ENCODE measurements around the gene CYP27A1.

Gene CYP27A1

DNA sequence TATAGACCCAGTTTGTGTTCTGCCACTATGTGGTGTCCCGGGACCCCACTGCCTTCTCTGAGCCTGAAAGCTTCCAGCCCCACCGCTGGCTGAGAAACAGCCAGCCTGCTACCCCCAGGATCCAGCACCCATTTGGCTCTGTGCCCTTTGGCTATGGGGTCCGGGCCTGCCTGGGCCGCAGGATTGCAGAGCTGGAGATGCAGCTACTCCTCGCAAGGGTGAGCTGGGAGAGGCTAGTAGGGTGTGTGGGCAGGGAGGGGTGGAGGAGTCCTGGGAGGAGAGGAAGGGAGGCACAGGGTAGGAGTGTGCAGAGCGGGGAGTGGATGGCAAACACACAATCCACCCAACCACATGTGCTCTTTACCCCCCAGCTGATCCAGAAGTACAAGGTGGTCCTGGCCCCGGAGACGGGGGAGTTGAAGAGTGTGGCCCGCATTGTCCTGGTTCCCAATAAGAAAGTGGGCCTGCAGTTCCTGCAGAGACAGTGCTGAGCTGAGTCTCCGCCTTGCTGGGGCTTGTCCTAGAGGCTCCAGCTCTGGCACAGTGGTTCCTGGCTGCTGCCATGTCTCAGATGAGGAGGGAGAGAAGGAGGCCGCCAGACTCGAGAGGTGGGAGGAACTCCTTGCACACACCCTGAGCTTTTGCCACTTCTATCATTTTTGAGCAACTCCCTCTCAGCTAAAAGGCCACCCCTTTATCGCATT, 32.7 kb downstream of the CYP27A1 start:
- no peak for ATAC-seq
- no peak for TF ChIP-seq ZC3H10 (CRISPR knock-in tag; IDR thresholded peaks at IDR 0.05)
- no peak for TF ChIP-seq ZNF565 (CRISPR knock-in tag; conservative IDR thresholded peaks at IDR 0.05; ENCODE audit: low read depth)
- TF ChIP-seq ZFP30 (CRISPR knock-in tag; IDR thresholded peaks at IDR 0.05): no peak
- no peak for TF ChIP-seq PPARA (CRISPR knock-in tag; IDR thresholded peaks at IDR 0.05; ENCODE audit: borderline replicate concordance)
- no peak for TF ChIP-seq SNAI2 (CRISPR knock-in tag; IDR thresholded peaks at IDR 0.05)
- no peak for TF ChIP-seq GLIS3 (CRISPR knock-in tag; IDR thresholded peaks at IDR 0.05)
- no peak for TF ChIP-seq ESRRG (CRISPR knock-in tag; IDR thresholded peaks at IDR 0.05)
- TF ChIP-seq RARB (CRISPR knock-in tag; IDR thresholded peaks at IDR 0.05): no peak
- TF ChIP-seq, protein P1, sequence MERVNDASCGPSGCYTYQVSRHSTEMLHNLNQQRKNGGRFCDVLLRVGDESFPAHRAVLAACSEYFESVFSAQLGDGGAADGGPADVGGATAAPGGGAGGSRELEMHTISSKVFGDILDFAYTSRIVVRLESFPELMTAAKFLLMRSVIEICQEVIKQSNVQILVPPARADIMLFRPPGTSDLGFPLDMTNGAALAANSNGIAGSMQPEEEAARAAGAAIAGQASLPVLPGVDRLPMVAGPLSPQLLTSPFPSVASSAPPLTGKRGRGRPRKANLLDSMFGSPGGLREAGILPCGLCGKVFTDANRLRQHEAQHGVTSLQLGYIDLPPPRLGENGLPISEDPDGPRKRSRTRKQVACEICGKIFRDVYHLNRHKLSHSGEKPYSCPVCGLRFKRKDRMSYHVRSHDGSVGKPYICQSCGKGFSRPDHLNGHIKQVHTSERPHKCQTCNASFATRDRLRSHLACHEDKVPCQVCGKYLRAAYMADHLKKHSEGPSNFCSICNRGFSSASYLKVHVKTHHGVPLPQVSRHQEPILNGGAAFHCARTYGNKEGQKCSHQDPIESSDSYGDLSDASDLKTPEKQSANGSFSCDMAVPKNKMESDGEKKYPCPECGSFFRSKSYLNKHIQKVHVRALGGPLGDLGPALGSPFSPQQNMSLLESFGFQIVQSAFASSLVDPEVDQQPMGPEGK (CRISPR knock-in tag; IDR thresholded peaks at IDR 0.05; ENCODE audit: borderline replicate concordance): no peak
- TF ChIP-seq, protein P2, sequence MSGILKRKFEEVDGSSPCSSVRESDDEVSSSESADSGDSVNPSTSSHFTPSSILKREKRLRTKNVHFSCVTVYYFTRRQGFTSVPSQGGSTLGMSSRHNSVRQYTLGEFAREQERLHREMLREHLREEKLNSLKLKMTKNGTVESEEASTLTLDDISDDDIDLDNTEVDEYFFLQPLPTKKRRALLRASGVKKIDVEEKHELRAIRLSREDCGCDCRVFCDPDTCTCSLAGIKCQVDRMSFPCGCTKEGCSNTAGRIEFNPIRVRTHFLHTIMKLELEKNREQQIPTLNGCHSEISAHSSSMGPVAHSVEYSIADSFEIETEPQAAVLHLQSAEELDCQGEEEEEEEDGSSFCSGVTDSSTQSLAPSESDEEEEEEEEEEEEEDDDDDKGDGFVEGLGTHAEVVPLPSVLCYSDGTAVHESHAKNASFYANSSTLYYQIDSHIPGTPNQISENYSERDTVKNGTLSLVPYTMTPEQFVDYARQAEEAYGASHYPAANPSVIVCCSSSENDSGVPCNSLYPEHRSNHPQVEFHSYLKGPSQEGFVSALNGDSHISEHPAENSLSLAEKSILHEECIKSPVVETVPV (CRISPR knock-in tag; IDR thresholded peaks at IDR 0.05): no peak

DNA sequence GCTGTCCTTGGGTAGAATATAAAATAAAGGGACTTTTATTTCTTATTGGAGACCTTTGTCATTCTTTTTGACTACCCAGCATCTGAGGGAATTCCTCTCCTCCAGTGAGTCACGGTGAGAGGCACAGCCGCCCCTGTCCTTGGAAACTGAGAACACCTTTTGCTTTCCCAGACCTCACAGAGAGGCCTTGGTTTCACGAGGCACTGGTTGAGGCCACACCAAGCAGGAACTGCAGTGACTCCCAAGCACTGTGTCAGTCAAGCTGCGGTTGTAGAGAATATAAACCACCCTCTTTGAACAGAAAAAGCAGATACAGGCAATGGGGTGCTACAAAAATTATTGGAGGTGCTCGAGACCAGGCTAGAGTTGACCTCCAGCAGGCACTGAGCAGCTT, 33.3 kb downstream of the CYP27A1 start:
- ATAC-seq: no peak
- TF ChIP-seq BACH2 (CRISPR knock-in tag; IDR thresholded peaks at IDR 0.05; ENCODE audit: borderline replicate concordance): no peak
- no peak for TF ChIP-seq ZC3H10 (CRISPR knock-in tag; IDR thresholded peaks at IDR 0.05)
- TF ChIP-seq ZNF70 (CRISPR knock-in tag; IDR thresholded peaks at IDR 0.05): no peak
- TF ChIP-seq ESRRG (CRISPR knock-in tag; IDR thresholded peaks at IDR 0.05): no peak
- TF ChIP-seq, protein P3, sequence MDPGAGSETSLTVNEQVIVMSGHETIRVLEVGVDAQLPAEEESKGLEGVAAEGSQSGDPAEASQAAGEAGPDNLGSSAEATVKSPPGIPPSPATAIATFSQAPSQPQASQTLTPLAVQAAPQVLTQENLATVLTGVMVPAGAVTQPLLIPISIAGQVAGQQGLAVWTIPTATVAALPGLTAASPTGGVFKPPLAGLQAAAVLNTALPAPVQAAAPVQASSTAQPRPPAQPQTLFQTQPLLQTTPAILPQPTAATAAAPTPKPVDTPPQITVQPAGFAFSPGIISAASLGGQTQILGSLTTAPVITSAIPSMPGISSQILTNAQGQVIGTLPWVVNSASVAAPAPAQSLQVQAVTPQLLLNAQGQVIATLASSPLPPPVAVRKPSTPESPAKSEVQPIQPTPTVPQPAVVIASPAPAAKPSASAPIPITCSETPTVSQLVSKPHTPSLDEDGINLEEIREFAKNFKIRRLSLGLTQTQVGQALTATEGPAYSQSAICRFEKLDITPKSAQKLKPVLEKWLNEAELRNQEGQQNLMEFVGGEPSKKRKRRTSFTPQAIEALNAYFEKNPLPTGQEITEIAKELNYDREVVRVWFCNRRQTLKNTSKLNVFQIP (CRISPR knock-in tag; IDR thresholded peaks at IDR 0.05; ENCODE audit: borderline replicate concordance, low read depth): no peak
- no peak for TF ChIP-seq RARB (CRISPR knock-in tag; IDR thresholded peaks at IDR 0.05)
- no peak for TF ChIP-seq CSDC2 (CRISPR knock-in tag; IDR thresholded peaks at IDR 0.05)
- no peak for TF ChIP-seq ARNTL (CRISPR knock-in tag; IDR thresholded peaks at IDR 0.05; ENCODE audit: borderline replicate concordance, low read depth)
- no peak for TF ChIP-seq PPARA (CRISPR knock-in tag; IDR thresholded peaks at IDR 0.05; ENCODE audit: borderline replicate concordance)

DNA sequence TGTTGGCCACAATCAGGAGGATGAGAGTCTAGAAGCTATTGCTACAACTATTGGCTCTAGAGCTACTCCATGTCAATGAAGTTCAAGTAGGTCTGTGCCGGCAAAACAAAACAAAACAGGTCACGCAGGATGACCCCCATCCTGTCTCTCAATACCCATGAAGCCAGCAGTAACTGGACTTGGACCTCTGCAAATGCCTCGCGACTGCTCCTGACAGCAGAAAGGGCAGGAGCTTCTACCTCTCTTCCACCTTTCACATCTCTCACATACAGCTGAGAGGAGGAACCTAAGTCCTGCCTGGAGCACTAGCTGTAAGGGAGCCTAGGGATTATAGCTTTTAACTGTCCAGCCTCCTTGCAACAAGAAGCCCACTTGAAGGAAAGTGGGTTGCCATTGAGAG, 33.7 kb downstream of the CYP27A1 start:
- TF ChIP-seq, protein P4, sequence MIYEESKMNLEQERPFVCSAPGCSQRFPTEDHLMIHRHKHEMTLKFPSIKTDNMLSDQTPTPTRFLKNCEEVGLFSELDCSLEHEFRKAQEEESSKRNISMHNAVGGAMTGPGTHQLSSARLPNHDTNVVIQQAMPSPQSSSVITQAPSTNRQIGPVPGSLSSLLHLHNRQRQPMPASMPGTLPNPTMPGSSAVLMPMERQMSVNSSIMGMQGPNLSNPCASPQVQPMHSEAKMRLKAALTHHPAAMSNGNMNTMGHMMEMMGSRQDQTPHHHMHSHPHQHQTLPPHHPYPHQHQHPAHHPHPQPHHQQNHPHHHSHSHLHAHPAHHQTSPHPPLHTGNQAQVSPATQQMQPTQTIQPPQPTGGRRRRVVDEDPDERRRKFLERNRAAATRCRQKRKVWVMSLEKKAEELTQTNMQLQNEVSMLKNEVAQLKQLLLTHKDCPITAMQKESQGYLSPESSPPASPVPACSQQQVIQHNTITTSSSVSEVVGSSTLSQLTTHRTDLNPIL (CRISPR knock-in tag; IDR thresholded peaks at IDR 0.05; ENCODE audit: low read depth): no peak
- no peak for TF ChIP-seq ZFP3 (CRISPR knock-in tag; IDR thresholded peaks at IDR 0.05)
- TF ChIP-seq OSR1 (CRISPR knock-in tag; IDR thresholded peaks at IDR 0.05): no peak
- no peak for TF ChIP-seq ZNF70 (CRISPR knock-in tag; IDR thresholded peaks at IDR 0.05)
- TF ChIP-seq TOX (CRISPR knock-in tag; IDR thresholded peaks at IDR 0.05; ENCODE audit: borderline replicate concordance): no peak
- no peak for TF ChIP-seq ZFP30 (CRISPR knock-in tag; IDR thresholded peaks at IDR 0.05)
- ATAC-seq: no peak

DNA sequence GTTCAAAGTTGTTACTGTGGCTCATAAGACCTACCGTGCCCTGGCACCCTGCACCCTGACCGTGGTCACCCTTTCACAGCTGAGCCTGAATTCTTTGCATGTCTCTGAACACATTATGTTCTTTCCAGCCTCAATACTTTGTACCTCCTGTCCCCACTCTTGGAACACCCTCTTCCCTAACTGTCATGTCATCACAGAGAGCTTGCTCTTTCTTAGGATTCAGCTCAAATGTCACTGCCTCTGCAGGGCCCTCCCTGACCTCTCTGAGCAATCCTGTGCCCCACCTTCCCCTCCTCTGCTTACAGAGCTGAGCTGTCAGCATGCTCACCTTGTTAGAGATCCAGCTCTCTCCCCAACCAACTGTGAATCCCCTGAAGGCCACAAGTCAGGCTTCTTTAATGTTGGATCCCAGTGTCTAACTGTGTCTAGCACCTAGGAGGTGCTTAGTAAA, 34.6 kb downstream of the CYP27A1 start:
- no peak for ATAC-seq
- no peak for TF ChIP-seq SNAI2 (CRISPR knock-in tag; IDR thresholded peaks at IDR 0.05)
- TF ChIP-seq CSDC2 (CRISPR knock-in tag; IDR thresholded peaks at IDR 0.05): no peak
- no peak for TF ChIP-seq PPARA (CRISPR knock-in tag; IDR thresholded peaks at IDR 0.05; ENCODE audit: borderline replicate concordance)
- TF ChIP-seq ARNTL (CRISPR knock-in tag; IDR thresholded peaks at IDR 0.05; ENCODE audit: borderline replicate concordance, low read depth): no peak
- TF ChIP-seq GLIS3 (CRISPR knock-in tag; IDR thresholded peaks at IDR 0.05): no peak
- TF ChIP-seq ESRRG (CRISPR knock-in tag; IDR thresholded peaks at IDR 0.05): no peak

DNA sequence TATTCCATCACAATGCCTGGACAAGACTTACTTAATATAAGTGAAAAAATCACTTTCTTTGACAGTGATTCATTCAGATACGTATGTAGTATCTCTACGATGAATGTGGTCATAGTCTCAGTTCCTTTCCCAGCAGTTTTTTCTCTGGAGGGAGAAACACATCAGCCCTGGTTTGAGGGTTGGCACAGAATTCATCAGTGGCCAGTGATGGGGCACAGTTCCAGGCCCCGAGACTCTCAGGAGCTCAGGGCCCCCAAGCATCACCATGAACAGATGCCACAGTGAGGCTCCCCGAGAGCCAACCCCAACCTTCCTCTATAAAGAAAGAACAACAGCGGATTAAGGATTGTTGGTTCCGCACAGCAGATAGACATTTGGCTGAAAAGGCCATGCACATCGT, 37.1 kb downstream of the CYP27A1 start:
- ATAC-seq: no peak
- no peak for TF ChIP-seq ZNF565 (CRISPR knock-in tag; conservative IDR thresholded peaks at IDR 0.05; ENCODE audit: low read depth)
- TF ChIP-seq ARNTL (CRISPR knock-in tag; IDR thresholded peaks at IDR 0.05; ENCODE audit: borderline replicate concordance, low read depth): no peak
- TF ChIP-seq ZNF70 (CRISPR knock-in tag; IDR thresholded peaks at IDR 0.05): no peak
- no peak for TF ChIP-seq RARB (CRISPR knock-in tag; IDR thresholded peaks at IDR 0.05)
- TF ChIP-seq TCF4 (CRISPR knock-in tag; IDR thresholded peaks at IDR 0.05; ENCODE audit: borderline replicate concordance): no peak
- TF ChIP-seq, protein P2 (CRISPR knock-in tag; IDR thresholded peaks at IDR 0.05): no peak
- no peak for TF ChIP-seq ISL1 (CRISPR knock-in tag; IDR thresholded peaks at IDR 0.05)
- TF ChIP-seq, protein P4 (CRISPR knock-in tag; IDR thresholded peaks at IDR 0.05; ENCODE audit: low read depth): no peak
- no peak for TF ChIP-seq SNAI2 (CRISPR knock-in tag; IDR thresholded peaks at IDR 0.05)
- TF ChIP-seq ZC3H10 (CRISPR knock-in tag; IDR thresholded peaks at IDR 0.05): no peak
- TF ChIP-seq, protein P3 (CRISPR knock-in tag; IDR thresholded peaks at IDR 0.05; ENCODE audit: borderline replicate concordance, low read depth): no peak

Measured in SK-N-SH treated with all-trans-retinoic acid at 6 μM for 48 hours (cell line).